ENCODE measurements around the gene AOAH.

- TF ChIP-seq POLR2A (IDR thresholded peaks at IDR 0.05) (no peak), CTCF (IDR thresholded peaks at IDR 0.05) (no peak)
Measured at GRCh38 chr7:36755484-36755883, 31.2 kb upstream of the AOAH start.

All from esophagus squamous epithelium (tissue), 4 donors.